Colonic mucosa (tissue), 4 donors: ENCODE measurements around the gene CERS2. TPM values are rescaled to one million over a fixed set of nuclear protein-coding genes. Genes with fewer than 3 reads are reported as not detected.

Experiments used
- DNase-seq: peaks from one replicate; pipeline ENCODE4 v3.0.0-alpha.2; 2020
- H3K27ac ChIP-seq: fragments of 200-600 bp; one replicate; pipeline ENCODE4 v1.8.0; 2021
- H3K27me3 ChIP-seq: fragments of 200-600 bp; one replicate; pipeline ENCODE4 v1.8.0; 2021
- H3K36me3 ChIP-seq: fragments of 200-600 bp; one replicate; pipeline ENCODE4 v1.8.0; 2021
- H3K4me1 ChIP-seq: fragments of 200-600 bp; one replicate; pipeline ENCODE4 v1.8.0; 2021; ENCODE audit warnings: mild to moderate bottlenecking
- H3K4me3 ChIP-seq: fragments of 200-600 bp; one replicate; pipeline ENCODE4 v1.8.0; 2021
- H3K9ac ChIP-seq, 2 donors: one replicate each; pipeline ENCODE4 v1.7.0; 2013; ENCODE audit warnings: control low read depth in 2 of 2, low read depth in 2 of 2, low read length in 2 of 2
- H3K9me3 ChIP-seq: fragments of 200-600 bp; one replicate; pipeline ENCODE4 v1.8.0; 2021
- intact Hi-C: fragments of 100-400 bp; cut with DNase I; formaldehyde crosslinking; loops from one replicate; pipeline ENCODE4 v1.14.1; 2022
- total RNA-seq, 2 donors: library from RNA; stranded (reverse); fragmentation: NEBNext Ultra II Directional in 1 of 2; extraction: Animal tissue kit (Norgen Biotek cat#: 25700) in 1 of 2; gene quantifications; one replicate each; pipeline ENCODE4 v1.2.1, GENCODE V29; 2021
- TF ChIP-seq, protein P1 (sequence below): fragments of 200-600 bp; IDR thresholded peaks from one replicate; pipeline ENCODE4 v1.8.0; 2022; ENCODE audit warnings: antibody characterized with exemption, mild to moderate bottlenecking
- donor health status: healthy.
- donor health status: DM: no; HTN: no; CAD: no.
- donor health status: DM: no; HTN: no; CAD: no.

CERS2 gene
- total RNA-seq, 2 donors from 2014 or later, result 140 to 157 TPM

DNA sequence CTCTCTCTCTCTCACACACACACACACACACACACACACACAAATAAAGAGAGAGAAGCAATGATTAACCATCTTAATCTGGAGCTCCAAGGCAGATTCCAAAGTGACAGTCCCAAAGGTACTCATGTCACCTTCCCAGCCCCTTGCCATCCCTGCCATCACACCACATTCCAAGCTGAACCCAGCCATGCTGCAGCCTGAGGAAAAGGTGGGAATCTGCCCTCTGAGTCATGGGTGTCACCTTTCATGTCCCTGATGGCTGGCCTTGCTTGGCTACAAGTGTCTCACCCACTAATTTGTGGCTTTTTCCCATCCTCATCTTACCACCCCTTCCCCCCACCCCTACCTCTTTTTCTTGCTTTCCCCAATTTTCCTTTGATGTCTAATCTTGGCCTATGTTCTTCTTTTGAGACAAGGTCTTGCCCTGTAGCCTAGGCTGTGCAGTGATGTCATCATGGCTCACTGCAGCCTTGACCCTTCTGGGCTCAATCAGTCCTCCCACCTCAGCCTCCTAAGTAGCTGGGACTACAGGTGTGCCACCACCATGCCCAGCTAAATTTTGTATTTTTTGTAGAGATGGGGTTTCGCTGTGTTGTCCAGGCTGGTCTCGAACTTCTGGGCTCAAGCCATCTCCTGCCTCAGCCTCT lies 10.7 kb upstream of the CERS2 start:
- H3K9ac ChIP-seq, result no peak overlapping the region
- TF ChIP-seq, protein P1, sequence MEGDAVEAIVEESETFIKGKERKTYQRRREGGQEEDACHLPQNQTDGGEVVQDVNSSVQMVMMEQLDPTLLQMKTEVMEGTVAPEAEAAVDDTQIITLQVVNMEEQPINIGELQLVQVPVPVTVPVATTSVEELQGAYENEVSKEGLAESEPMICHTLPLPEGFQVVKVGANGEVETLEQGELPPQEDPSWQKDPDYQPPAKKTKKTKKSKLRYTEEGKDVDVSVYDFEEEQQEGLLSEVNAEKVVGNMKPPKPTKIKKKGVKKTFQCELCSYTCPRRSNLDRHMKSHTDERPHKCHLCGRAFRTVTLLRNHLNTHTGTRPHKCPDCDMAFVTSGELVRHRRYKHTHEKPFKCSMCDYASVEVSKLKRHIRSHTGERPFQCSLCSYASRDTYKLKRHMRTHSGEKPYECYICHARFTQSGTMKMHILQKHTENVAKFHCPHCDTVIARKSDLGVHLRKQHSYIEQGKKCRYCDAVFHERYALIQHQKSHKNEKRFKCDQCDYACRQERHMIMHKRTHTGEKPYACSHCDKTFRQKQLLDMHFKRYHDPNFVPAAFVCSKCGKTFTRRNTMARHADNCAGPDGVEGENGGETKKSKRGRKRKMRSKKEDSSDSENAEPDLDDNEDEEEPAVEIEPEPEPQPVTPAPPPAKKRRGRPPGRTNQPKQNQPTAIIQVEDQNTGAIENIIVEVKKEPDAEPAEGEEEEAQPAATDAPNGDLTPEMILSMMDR, result no peak
- H3K27me3 ChIP-seq, result no peaks in the 10 kb centered on the region
- H3K36me3 ChIP-seq, result no peaks in the 10 kb centered on the region
- H3K9me3 ChIP-seq, result no peaks in the 10 kb centered on the region
- DNase-seq, result no peak
- intact Hi-C loops, result no loop called here
- no peak overlapping the region for H3K27ac ChIP-seq
- H3K4me3 ChIP-seq, result no peak overlapping the region
- H3K4me1 ChIP-seq, result peaks cover 5% of the 10 kb centered on the region

DNA sequence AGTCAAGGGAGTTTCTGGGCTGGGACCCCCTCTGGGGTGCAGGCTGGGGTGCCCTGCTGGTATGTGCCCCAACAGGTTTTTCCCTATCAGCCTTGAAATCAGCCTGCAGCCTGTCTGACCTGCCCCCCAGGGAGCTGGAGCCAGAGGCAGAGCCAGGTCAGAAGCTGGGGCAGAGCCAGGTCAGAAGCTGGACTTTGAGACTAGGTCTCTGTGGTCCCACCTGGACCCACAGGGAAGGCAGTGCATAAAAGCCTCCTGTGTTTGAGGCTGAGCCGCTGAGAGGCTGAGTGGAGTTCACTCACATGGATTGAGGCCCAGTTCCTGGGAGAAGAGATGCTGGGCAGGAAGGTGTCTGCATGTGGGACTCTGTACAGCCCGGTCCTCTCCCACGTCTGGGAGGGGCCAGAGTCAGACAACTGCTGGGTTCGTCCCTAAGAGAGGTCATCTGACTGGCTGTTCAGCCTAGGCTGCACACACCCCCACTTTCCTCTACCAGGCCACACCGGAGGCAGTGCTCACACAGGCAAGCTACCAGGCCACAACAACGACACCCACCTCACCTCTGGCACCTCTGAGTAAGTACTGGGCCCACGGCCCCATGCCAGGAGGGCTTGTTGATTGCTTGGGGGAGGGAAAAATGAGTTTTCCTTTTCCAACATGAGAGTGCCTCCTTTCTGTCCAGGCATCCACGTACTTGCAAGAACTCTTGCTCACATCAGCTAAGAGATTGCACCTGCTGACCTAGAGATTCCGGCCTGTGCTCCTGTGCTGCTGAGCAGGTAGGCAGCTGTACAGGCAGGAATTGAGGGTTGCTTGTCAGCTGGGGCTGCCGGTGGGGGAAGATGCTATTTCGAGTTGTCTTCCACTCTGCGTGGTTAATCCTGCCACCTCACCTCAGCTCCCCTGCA lies 7.4 kb upstream of the CERS2 start, which contains the start of gene ANXA9:
TSS of gene ANXA9 (plus strand) at position 488 of the 908 bp plus-strand sequence. CDS start 814 bp downstream, outside the sequence.
- Histone ChIP-seq H3K9ac (no peak within 1 kb of the TSS), H3K27me3 (no peaks in the 10 kb centered on the region), H3K4me1 (peaks cover 15% of the 10 kb centered on the region), H3K4me3 (no peak within 1 kb of the TSS), H3K9me3 (no peaks in the 10 kb centered on the region), H3K27ac (no peak within 1 kb of the TSS), H3K36me3 (no peaks in the 10 kb centered on the region)
- intact Hi-C loops, result no loop called here
- peak; percentile 62 for DNase-seq
- TF ChIP-seq, protein P1, result no peak

DNA sequence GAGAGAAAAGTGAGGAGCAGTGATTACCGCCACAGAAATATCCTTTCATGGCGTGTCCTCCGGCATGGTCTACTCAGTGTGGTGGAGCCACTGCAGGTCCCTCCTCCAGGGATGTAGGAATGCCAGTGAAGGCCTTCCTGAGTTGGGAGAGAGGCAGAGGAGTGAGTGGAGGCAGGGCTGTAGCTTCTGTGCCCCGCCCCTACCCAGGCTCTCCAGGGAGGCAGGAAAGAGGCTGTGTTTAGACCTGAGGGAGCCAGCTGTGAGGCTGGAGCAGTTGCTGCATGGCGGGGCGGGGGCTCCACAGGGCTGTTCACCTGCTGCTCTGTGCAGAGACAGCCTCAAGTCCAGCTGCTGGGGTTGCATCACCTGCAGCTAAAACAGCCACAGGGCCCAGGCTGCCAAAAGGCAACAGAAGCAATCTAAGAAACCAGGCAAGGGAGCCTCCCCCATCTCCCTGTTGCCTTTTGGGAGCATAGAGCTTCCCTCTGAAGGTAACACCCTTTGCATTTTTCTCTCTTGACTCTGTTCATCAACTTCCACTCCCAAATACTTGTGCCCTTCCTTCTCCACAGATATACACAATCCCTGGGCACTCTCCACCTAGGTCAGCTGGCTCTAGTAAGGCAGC lies 6.7 kb upstream of the CERS2 start:
- TF ChIP-seq, protein P1, result no peak
- Histone ChIP-seq H3K36me3 (no peaks in the 10 kb centered on the region), H3K4me1 (peaks cover 15% of the 10 kb centered on the region), H3K27me3 (no peaks in the 10 kb centered on the region), H3K9ac (no peak overlapping the region), H3K9me3 (no peaks in the 10 kb centered on the region), H3K4me3 (no peak overlapping the region), H3K27ac (no peak overlapping the region)
- intact Hi-C loops, result no loop called here
- peak; percentile 57 for DNase-seq

DNA sequence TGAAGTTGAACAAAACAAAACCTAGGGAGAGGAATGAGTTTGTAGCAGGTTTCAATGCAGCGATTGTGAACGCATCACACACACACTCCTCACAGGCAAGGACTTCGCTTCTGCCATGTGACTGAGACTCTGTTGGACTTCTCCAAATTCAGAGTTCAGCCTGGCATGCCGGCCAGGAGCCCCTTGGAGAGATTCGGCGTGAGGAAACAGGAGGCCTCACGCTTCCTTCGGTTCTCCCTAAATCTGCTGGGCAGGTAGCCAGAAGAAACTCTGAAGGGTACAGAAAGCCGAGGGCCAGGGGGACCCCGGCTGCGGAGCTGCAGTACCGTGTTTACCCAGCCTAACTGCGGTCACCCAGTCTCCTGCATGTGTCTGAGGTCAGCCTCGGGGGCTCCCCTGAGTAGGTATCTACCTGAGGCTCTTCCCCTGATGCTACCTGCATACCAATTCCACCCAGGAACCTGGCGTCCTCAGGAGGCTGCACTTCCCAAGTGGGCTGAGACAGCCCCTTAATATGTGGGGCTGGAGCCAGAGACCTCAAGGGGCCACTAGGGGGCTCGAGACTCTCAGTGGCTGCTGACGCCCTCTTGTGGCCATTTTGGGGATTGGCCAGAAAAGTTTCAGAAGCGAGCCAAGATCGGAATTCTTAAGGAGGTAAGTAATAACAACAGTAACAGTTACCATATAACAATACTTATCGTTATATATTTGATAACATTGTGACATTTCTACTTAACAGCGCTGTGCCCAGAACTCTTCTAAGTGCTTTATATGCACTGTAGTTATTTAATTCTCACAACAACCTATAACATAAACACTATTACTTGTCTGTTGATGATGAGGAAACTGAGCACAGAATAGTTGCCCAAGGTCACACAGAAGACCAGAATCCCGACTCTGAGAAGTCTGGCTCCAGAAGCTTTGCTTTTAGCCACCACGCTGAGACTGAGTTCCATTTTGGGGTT lies 4.7 kb upstream of the CERS2 start:
- TF ChIP-seq, protein P1, result peak; percentile 100
- Histone ChIP-seq H3K36me3 (no peaks in the 10 kb centered on the region), H3K4me3 (no peak overlapping the region), H3K27ac (peak overlapping the region; percentile 2), H3K27me3 (no peaks in the 10 kb centered on the region), H3K9ac (peak overlapping the region; percentile 40 to 55), H3K4me1 (peaks cover 15% of the 10 kb centered on the region), H3K9me3 (no peaks in the 10 kb centered on the region)
- intact Hi-C loops, result loop anchor here (10.0 kb wide), 1 partner anchor 55 kb away; the partner anchor contains the start of gene SETDB1
- peak; percentile 92 for DNase-seq
